HepG2 (cell line): ENCODE results near the gene FANCE. TPM values are rescaled to one million over a fixed set of nuclear protein-coding genes. Genes with fewer than 3 reads are reported as not detected.

Source experiments
- ARNT2 ChIP-seq: sonication (generic); formaldehyde crosslinking; IDR thresholded peaks from 2 replicates; pipeline ENCODE4 v1.8.0; 2022; ENCODE audit warnings: mild to moderate bottlenecking, low read depth, missing genetic modification reagents, moderate library complexity
- ATF7-NPFF ChIP-seq: sonication (generic); formaldehyde crosslinking; IDR thresholded peaks from 2 replicates; pipeline ENCODE4 v1.8.1; 2023; ENCODE audit warnings: mild to moderate bottlenecking, low read depth, missing genetic modification reagents, moderate library complexity
- DDIT3 ChIP-seq: sonication (generic); formaldehyde crosslinking; IDR thresholded peaks from 2 replicates; pipeline ENCODE4 v1.4.0; 2020; ENCODE audit warnings: mild to moderate bottlenecking, missing genetic modification reagents
- DRAP1 ChIP-seq: IDR thresholded peaks from 2 replicates; pipeline ENCODE4 v1.6.1; 2016; ENCODE audit warnings: missing genetic modification reagents, missing compliant biosample characterization
- EHMT2 ChIP-seq: fragments of 200-600 bp; sonication (generic); IDR thresholded peaks from 2 replicates; pipeline ENCODE4 v1.7.0; 2017; ENCODE audit warnings: antibody characterized with exemption, low read depth, low read length, borderline replicate concordance
- FOXO4 ChIP-seq: sonication (generic); formaldehyde crosslinking; conservative IDR thresholded peaks from 2 replicates; pipeline ENCODE4 v1.8.1; 2023; ENCODE audit warnings: missing genetic modification reagents
- KAT8 ChIP-seq: IDR thresholded peaks from 2 replicates; pipeline ENCODE4 v1.6.1; 2016; ENCODE audit warnings: missing genetic modification reagents, missing compliant biosample characterization
- MATR3 ChIP-seq: sonication (generic); formaldehyde crosslinking; IDR thresholded peaks from 2 replicates; pipeline ENCODE4 v1.4.0; 2020; ENCODE audit warnings: missing genetic modification reagents
- PHF8 ChIP-seq: sonication (generic); formaldehyde crosslinking; IDR thresholded peaks from 2 replicates; pipeline ENCODE4 v1.5.0; 2020; ENCODE audit warnings: missing genetic modification reagents
- POLR2A ChIP-seq, 2 experiments: IDR thresholded peaks; 2 replicates each; pipeline ENCODE4 v1.6.1; 2011; ENCODE audit warnings: low read depth in 2 of 2, low read length in 2 of 2, mild to moderate bottlenecking in 1 of 2, moderate library complexity in 1 of 2; ENCODE audit not compliant: insufficient read depth in 1 of 2
- SYNCRIP ChIP-seq: fragments of 200-400 bp; formaldehyde crosslinking; IDR thresholded peaks from 2 replicates; pipeline ENCODE4 v1.6.1; 2018; ENCODE audit warnings: mild to moderate bottlenecking, low read depth, low read length; ENCODE audit not compliant: insufficient read depth
- TERF1 ChIP-seq: sonication (generic); formaldehyde crosslinking; IDR thresholded peaks from 2 replicates; pipeline ENCODE4 v1.8.0; 2022; ENCODE audit warnings: mild to moderate bottlenecking, missing genetic modification reagents, moderate library complexity
- TGIF2 ChIP-seq: IDR thresholded peaks from 2 replicates; pipeline ENCODE4 v1.6.1; 2016; ENCODE audit warnings: control low read depth, missing compliant biosample characterization
- THRA ChIP-seq: sonication (generic); formaldehyde crosslinking; IDR thresholded peaks from 2 replicates; pipeline ENCODE4 v1.4.0; 2020; ENCODE audit warnings: missing genetic modification reagents, borderline replicate concordance
- YEATS4 ChIP-seq: sonication (generic); formaldehyde crosslinking; IDR thresholded peaks from 2 replicates; pipeline ENCODE4 v1.4.0; 2020; ENCODE audit warnings: missing genetic modification reagents, borderline replicate concordance
- ZFX ChIP-seq: sonication (generic); formaldehyde crosslinking; IDR thresholded peaks from 2 replicates; pipeline ENCODE4 v1.4.0; 2020; ENCODE audit warnings: mild to moderate bottlenecking, low read depth, missing genetic modification reagents, moderate library complexity
- ZIK1 ChIP-seq: sonication (generic); formaldehyde crosslinking; IDR thresholded peaks from 2 replicates; pipeline ENCODE4 v1.5.0; 2020; ENCODE audit warnings: mild to moderate bottlenecking, low read depth, missing genetic modification reagents, borderline replicate concordance
- ZMYM3 ChIP-seq: sonication (generic); formaldehyde crosslinking; IDR thresholded peaks from 2 replicates; pipeline ENCODE4 v1.5.1; 2020; ENCODE audit warnings: mild to moderate bottlenecking, missing genetic modification reagents
- ZNF18 ChIP-seq: sonication (generic); formaldehyde crosslinking; IDR thresholded peaks from 2 replicates; pipeline ENCODE4 v1.8.0; 2022; ENCODE audit warnings: mild to moderate bottlenecking, missing genetic modification reagents; ENCODE audit not compliant: insufficient replicate concordance
- ZNF24 ChIP-seq: fragments of 450-650 bp; IDR thresholded peaks from 2 replicates; pipeline ENCODE4 v1.6.1; 2017; ENCODE audit warnings: antibody characterized with exemption, mild to moderate bottlenecking
- ZNF558 ChIP-seq: sonication (generic); formaldehyde crosslinking; IDR thresholded peaks from 2 replicates; pipeline ENCODE4 v1.9.0; 2022; ENCODE audit warnings: mild to moderate bottlenecking, missing genetic modification reagents, borderline replicate concordance
- ZNF598 ChIP-seq: sonication (generic); formaldehyde crosslinking; IDR thresholded peaks from 2 replicates; pipeline ENCODE4 v1.5.1; 2020; ENCODE audit warnings: mild to moderate bottlenecking, missing genetic modification reagents, borderline replicate concordance
- polyA plus RNA-seq, 8 experiments: library from polyadenylated mRNA; depleted of rRNA in 3 of 8; stranded (reverse) in 7 of 8; unstranded in 1 of 8; fragments of >200 nt; fragmentation: Illumina TruSeq in 4 of 8; extraction: Trizol in 4 of 8; gene quantifications; 2 replicates each; pipeline versions ENCODE4 v1.2.1 to v1.2.3, GENCODE V29; 2011 to 2016; ENCODE audit warnings: low read depth in 4 of 8, missing spikeins in 1 of 8, mixed read lengths in 1 of 8; ENCODE audit not compliant: insufficient read depth in 1 of 8
- total RNA-seq, 5 experiments: library from RNA; depleted of rRNA; stranded (reverse); fragments of >200 nt; fragmentation: Illumina TruSeq; extraction: Trizol; gene quantifications; 2 replicates each; pipeline ENCODE4 v1.2.3, GENCODE V29; 2016; ENCODE audit warnings: low read depth in 1 of 5

FANCE gene
- total and polyA plus RNA-seq, 2 of the 13 experiments (the other 11 are each of a cell fraction or from before 2014, with no cell fraction given) = 7.1 to 11.2 TPM

- TF ChIP-seq DRAP1 (CRISPR knock-in tag) (peak; percentile 60; the same call in 1 of the 2 replicates), POLR2A (IDR thresholded peaks at IDR 0.05; ENCODE audit: insufficient read depth in 1 of 2, low read depth in 2 of 2, low read length in 2 of 2) (peak; percentile 31 to 68; a peak in 3 of 4 replicates), ZNF24 (no peak), THRA (CRISPR knock-in tag) (peak; percentile 41; the same call in 1 of the 2 replicates), KAT8 (peak; percentile 78; the same call in 1 of the 2 replicates), TGIF2 (CRISPR knock-in tag) (0 out of 2 replicates have a peak, but pooled peaks have one; percentile 79), ZNF598 (CRISPR knock-in tag) (0 out of 2 replicates have a peak, but pooled peaks have one; percentile 21), ZFX (CRISPR knock-in tag) (peak; percentile 56; the same call in 1 of the 2 replicates), ZNF558 (CRISPR knock-in tag) (no peak), EHMT2 (no peak), ATF7-NPFF (CRISPR knock-in tag) (peak; percentile 95), ZMYM3 (CRISPR knock-in tag) (peak; percentile 38; the same call in 1 of the 2 replicates), ZNF18 (CRISPR knock-in tag) (peak; percentile 65), ZIK1 (peak; percentile 87; the same call in 1 of the 2 replicates), SYNCRIP (no peak), MATR3 (CRISPR knock-in tag) (no peak), PHF8 (peak; percentile 79), TERF1 (no peak), DDIT3 (CRISPR knock-in tag) (no peak), ARNT2 (CRISPR knock-in tag) (peak; percentile 98), YEATS4 (peak; percentile 85), FOXO4 (CRISPR knock-in tag) (0 out of 2 replicates have a peak, but pooled peaks have one; percentile 48)
Observed at GRCh38 chr6:35452183-35453090, at the start of gene FANCE (continued).
